Osteocyte (in vitro differentiated cells): ENCODE data around the gene TPRX2. TPM values are rescaled to one million over a fixed set of nuclear protein-coding genes. Genes with fewer than 3 reads are reported as not detected.
A peak's percentile ranks its signal among the peaks of the same experiment; 100 is the strongest.
"Not testable (repeated sequence)": the region's sequence is repeated elsewhere in the genome, so short reads cannot be mapped to it uniquely, and the experiment has no call there.

Experiments
- DNase-seq: peaks from one replicate; pipeline ENCODE4 v3.0.0; 2021; ENCODE audit warnings: mixed read lengths; ENCODE audit not compliant: unreplicated experiment; ENCODE audit errors: extremely low spot score
- H3K27ac Mint-ChIP-seq: one replicate; pipeline ENCODE4 v1.8.0; 2021; ENCODE audit warnings: mild to moderate bottlenecking, mixed read lengths; ENCODE audit not compliant: unreplicated experiment
- H3K27me3 Mint-ChIP-seq: one replicate; pipeline ENCODE4 v1.8.0; 2021; ENCODE audit warnings: mixed read lengths; ENCODE audit not compliant: unreplicated experiment
- H3K36me3 Mint-ChIP-seq: one replicate; pipeline ENCODE4 v1.8.0; 2021; ENCODE audit warnings: mixed read lengths; ENCODE audit not compliant: unreplicated experiment
- H3K4me1 Mint-ChIP-seq: one replicate; pipeline ENCODE4 v1.8.0; 2021; ENCODE audit warnings: mixed read lengths; ENCODE audit not compliant: unreplicated experiment
- H3K4me3 Mint-ChIP-seq: one replicate; pipeline ENCODE4 v1.8.0; 2021; ENCODE audit warnings: mild to moderate bottlenecking, moderate library complexity, mixed read lengths; ENCODE audit not compliant: unreplicated experiment
- H3K9me3 Mint-ChIP-seq: one replicate; pipeline ENCODE4 v1.8.0; 2021; ENCODE audit warnings: mixed read lengths; ENCODE audit not compliant: unreplicated experiment
- total RNA-seq: library from RNA; stranded (reverse); gene quantifications from 2 replicates; pipeline ENCODE4 v1.2.1, GENCODE V29; 2021
- TF ChIP-seq, protein P1 (sequence below): fragments of 200-600 bp; sonication (generic); IDR thresholded peaks from 2 replicates; pipeline ENCODE4 v1.5.0; 2021; ENCODE audit warnings: antibody characterized with exemption, mild to moderate bottlenecking, moderate library complexity

TPRX2 gene
- total RNA-seq, 1 donor from 2014 or later: not detected

- Mint-ChIP-seq H3K27ac (no peak overlapping the region), H3K36me3 (no peaks in the 10 kb centered on the region), H3K27me3 (peaks cover 43% of the 10 kb centered on the region), H3K4me3 (no peak overlapping the region), H3K9me3 (no peaks in the 10 kb centered on the region), H3K4me1 (peaks cover 8% of the 10 kb centered on the region)
- TF ChIP-seq, protein P1, sequence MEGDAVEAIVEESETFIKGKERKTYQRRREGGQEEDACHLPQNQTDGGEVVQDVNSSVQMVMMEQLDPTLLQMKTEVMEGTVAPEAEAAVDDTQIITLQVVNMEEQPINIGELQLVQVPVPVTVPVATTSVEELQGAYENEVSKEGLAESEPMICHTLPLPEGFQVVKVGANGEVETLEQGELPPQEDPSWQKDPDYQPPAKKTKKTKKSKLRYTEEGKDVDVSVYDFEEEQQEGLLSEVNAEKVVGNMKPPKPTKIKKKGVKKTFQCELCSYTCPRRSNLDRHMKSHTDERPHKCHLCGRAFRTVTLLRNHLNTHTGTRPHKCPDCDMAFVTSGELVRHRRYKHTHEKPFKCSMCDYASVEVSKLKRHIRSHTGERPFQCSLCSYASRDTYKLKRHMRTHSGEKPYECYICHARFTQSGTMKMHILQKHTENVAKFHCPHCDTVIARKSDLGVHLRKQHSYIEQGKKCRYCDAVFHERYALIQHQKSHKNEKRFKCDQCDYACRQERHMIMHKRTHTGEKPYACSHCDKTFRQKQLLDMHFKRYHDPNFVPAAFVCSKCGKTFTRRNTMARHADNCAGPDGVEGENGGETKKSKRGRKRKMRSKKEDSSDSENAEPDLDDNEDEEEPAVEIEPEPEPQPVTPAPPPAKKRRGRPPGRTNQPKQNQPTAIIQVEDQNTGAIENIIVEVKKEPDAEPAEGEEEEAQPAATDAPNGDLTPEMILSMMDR: peak; percentile 52
- no peak for DNase-seq
Measured at GRCh38 chr19:47848823-47849473, 10.1 kb upstream of the TPRX2 start.

DNA sequence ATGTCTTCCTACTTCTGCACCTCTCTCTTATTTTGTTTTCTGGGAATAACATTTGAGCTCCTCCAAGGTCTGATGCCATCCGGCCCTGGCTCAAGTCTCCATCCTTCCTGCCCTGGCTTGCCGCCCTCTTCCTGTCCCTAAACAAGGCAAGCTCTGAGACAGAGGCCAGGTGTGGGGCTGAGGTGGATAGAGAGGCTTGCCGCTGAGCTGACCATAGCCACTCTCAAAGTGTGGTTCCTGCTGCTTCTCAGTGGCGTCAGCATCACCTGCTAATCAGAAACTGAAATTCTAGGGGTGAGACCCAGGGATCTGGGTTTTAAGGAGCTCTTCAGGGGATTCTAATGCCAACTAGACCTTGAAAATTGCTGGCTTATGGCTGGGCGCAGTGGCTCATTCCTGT is 6.0 kb upstream of the TPRX2 start:
- TF ChIP-seq, protein P1: no peak
- H3K4me1 Mint-ChIP-seq: peaks cover 8% of the 10 kb centered on the region
- no peaks in the 10 kb centered on the region for H3K9me3 Mint-ChIP-seq
- no peak for DNase-seq
- H3K27ac Mint-ChIP-seq: no peak overlapping the region
- no peak overlapping the region for H3K4me3 Mint-ChIP-seq
- H3K27me3 Mint-ChIP-seq: peaks cover 54% of the 10 kb centered on the region
- no peaks in the 10 kb centered on the region for H3K36me3 Mint-ChIP-seq

DNA sequence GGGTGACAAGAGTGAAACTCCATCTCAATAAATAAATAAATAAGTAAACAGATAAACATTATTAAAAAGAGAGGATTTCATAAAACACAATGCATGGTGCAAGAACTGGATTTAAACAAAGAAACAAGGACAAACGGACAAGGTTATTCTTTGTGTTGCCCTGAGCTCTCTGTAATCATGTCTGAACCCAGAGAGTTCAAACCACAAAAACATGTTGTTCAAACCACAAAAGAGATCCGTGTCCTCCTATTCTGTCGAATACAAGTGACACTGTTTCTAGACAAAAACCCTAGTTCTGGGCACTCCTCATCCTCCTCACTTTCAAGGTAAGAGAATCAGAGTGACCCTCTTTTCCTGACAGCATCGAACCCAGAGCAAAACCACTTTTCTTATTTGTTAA is 4.6 kb upstream of the TPRX2 start:
- Mint-ChIP-seq H3K27ac (no peak overlapping the region), H3K4me3 (no peak overlapping the region), H3K36me3 (no peaks in the 10 kb centered on the region), H3K9me3 (no peaks in the 10 kb centered on the region), H3K27me3 (peaks cover 40% of the 10 kb centered on the region), H3K4me1 (peaks cover 6% of the 10 kb centered on the region)
- TF ChIP-seq, protein P1: no peak
- DNase-seq: no peak

- not testable (repeated sequence) for DNase-seq, H3K9me3 Mint-ChIP-seq, H3K4me3 Mint-ChIP-seq, H3K36me3 Mint-ChIP-seq, H3K27ac Mint-ChIP-seq, H3K4me1 Mint-ChIP-seq
- H3K27me3 Mint-ChIP-seq: peaks cover 18% of the 10 kb centered on the region
Measured at GRCh38 chr19:47858231-47858630, 804 bp upstream of the TPRX2 start.

- not testable (repeated sequence) for H3K27me3 Mint-ChIP-seq, H3K4me1 Mint-ChIP-seq, H3K27ac Mint-ChIP-seq, DNase-seq, H3K36me3 Mint-ChIP-seq, H3K9me3 Mint-ChIP-seq, H3K4me3 Mint-ChIP-seq
Measured at GRCh38 chr19:47859838-47860237, 803 bp downstream of the TPRX2 start.

GRCh38 chr19:47860602-47861297 is 1.7 kb downstream of the TPRX2 start:
- Mint-ChIP-seq H3K4me1 (no peaks in the 10 kb centered on the region), H3K9me3 (no peaks in the 10 kb centered on the region), H3K27me3 (peaks cover 4% of the 10 kb centered on the region), H3K27ac (no peak overlapping the region), H3K4me3 (no peak overlapping the region), H3K36me3 (no peaks in the 10 kb centered on the region)
- TF ChIP-seq, protein P1: no peak
- DNase-seq: no peak
